ENCODE data around the gene ERC2. TPM values are rescaled to one million over a fixed set of nuclear protein-coding genes. Genes with fewer than 3 reads are reported as not detected.

Gene ERC2
- polyA plus RNA-seq, 3 donors = not detected

- intact Hi-C loops (cut with micrococcal nuclease) = no loop called here
- Mint-ChIP-seq H3K27ac (no peak overlapping the region), H3K4me1 (no peaks in the 10 kb centered on the region), H3K4me3 (no peak overlapping the region), H3K27me3 (ENCODE audit: low read depth in 3 of 3) (peaks cover 2 to 5% (median 4%) of the 10 kb centered on the region in 3 donors), H3K36me3 (no peaks in the 10 kb centered on the region), H3K9me3 (no peaks in the 10 kb centered on the region)
- H3K27ac ChIP-seq (ENCODE audit: low read depth in 1 of 2, low read length in 2 of 2) = no peak overlapping the region
- H4K20me1 ChIP-seq (ENCODE audit: insufficient read depth, low read length) = no peaks in the 10 kb centered on the region
- H3K27me3 ChIP-seq (ENCODE audit: control insufficient read depth in 2 of 2, insufficient read depth in 2 of 2, low read length in 2 of 2) = no peaks in the 10 kb centered on the region
- no CpG with 5 or more reads among the region's 3 CpGs for WGBS (ENCODE audit: insufficient coverage)
- no peaks in the 10 kb centered on the region for H3K4me1 ChIP-seq (ENCODE audit: control insufficient read depth in 1 of 2, insufficient read depth in 2 of 2, low read length in 2 of 2)
- H3K9ac ChIP-seq (ENCODE audit: insufficient read depth, low read length, poor library complexity, severe bottlenecking) = no peak overlapping the region
- no peaks in the 10 kb centered on the region for H3K9me3 ChIP-seq (replicated peaks in 1 of 2; ENCODE audit: control insufficient read depth in 1 of 2, insufficient read depth in 1 of 2, low read length in 2 of 2)
- H3K4me2 ChIP-seq (replicated peaks; ENCODE audit: extremely low read depth, low read length, poor library complexity, severe bottlenecking) = no peak overlapping the region
- no peak overlapping the region for H3K4me3 ChIP-seq (replicated peaks in 1 of 3; ENCODE audit: low read depth in 2 of 3, low read length in 3 of 3)
- no peak overlapping the region for H2AFZ ChIP-seq (ENCODE audit: insufficient read depth, low read depth, low read length, poor library complexity, severe bottlenecking)
- no peak for DNase-seq
- H3K36me3 ChIP-seq (replicated peaks in 1 of 2; ENCODE audit: control insufficient read depth in 1 of 2, insufficient read depth in 2 of 2, low read length in 2 of 2) = no peaks in the 10 kb centered on the region
- no peak for TF ChIP-seq CTCF (IDR thresholded peaks at IDR 0.05)
- H3K79me2 ChIP-seq (ENCODE audit: insufficient read depth, low read length) = no peaks in the 10 kb centered on the region
These were observed 58.5 kb downstream of the ERC2 start for GRCh38 chr3:56409790-56410189.

- no peaks in the 10 kb centered on the region for H3K9me3 ChIP-seq (replicated peaks in 1 of 2; ENCODE audit: control insufficient read depth in 1 of 2, insufficient read depth in 1 of 2, low read length in 2 of 2)
- no peaks in the 10 kb centered on the region for H3K79me2 ChIP-seq (ENCODE audit: insufficient read depth, low read length)
- intact Hi-C loops (cut with micrococcal nuclease) = no loop called here
- no peak overlapping the region for H3K4me3 ChIP-seq (replicated peaks in 1 of 3; ENCODE audit: low read depth in 2 of 3, low read length in 3 of 3)
- H3K4me1 ChIP-seq (ENCODE audit: control insufficient read depth in 1 of 2, insufficient read depth in 2 of 2, low read length in 2 of 2) = no peaks in the 10 kb centered on the region
- no peak overlapping the region for H3K27ac Mint-ChIP-seq
- no peaks in the 10 kb centered on the region for H3K9me3 Mint-ChIP-seq
- H2AFZ ChIP-seq (ENCODE audit: insufficient read depth, low read depth, low read length, poor library complexity, severe bottlenecking) = no peak overlapping the region
- no peaks in the 10 kb centered on the region for H3K36me3 ChIP-seq (replicated peaks in 1 of 2; ENCODE audit: control insufficient read depth in 1 of 2, insufficient read depth in 2 of 2, low read length in 2 of 2)
- H3K9ac ChIP-seq (ENCODE audit: insufficient read depth, low read length, poor library complexity, severe bottlenecking) = no peak overlapping the region
- TF ChIP-seq CTCF (IDR thresholded peaks at IDR 0.05) = no peak
- H3K27ac ChIP-seq (ENCODE audit: low read depth in 1 of 2, low read length in 2 of 2) = no peak overlapping the region
- H3K27me3 ChIP-seq (ENCODE audit: control insufficient read depth in 2 of 2, insufficient read depth in 2 of 2, low read length in 2 of 2) = no peaks in the 10 kb centered on the region
- no peak for DNase-seq
- H4K20me1 ChIP-seq (ENCODE audit: insufficient read depth, low read length) = no peaks in the 10 kb centered on the region
- H3K4me1 Mint-ChIP-seq = no peaks in the 10 kb centered on the region
- peaks cover 2 to 5% (median 5%) of the 10 kb centered on the region in 3 donors for H3K27me3 Mint-ChIP-seq (ENCODE audit: low read depth in 3 of 3)
- no peaks in the 10 kb centered on the region for H3K36me3 Mint-ChIP-seq
- 95% methylated on average over 16 of the region's 18 CpGs for WGBS (ENCODE audit: insufficient coverage)
- H3K4me2 ChIP-seq (replicated peaks; ENCODE audit: extremely low read depth, low read length, poor library complexity, severe bottlenecking) = no peak overlapping the region
- H3K4me3 Mint-ChIP-seq = no peak overlapping the region
These were observed 59.5 kb downstream of the ERC2 start for GRCh38 chr3:56408761-56409196.

Measured in CD14-positive monocyte (primary cell).